WTC11 (cell line): ENCODE data around the gene ZNF3.

Experiments used
- CREB1 ChIP-seq: sonication (generic); formaldehyde crosslinking; IDR thresholded peaks from 2 replicates; pipeline ENCODE4 v1.8.0; 2023; ENCODE audit warnings: mild to moderate bottlenecking, missing genetic modification reagents
- CTCF ChIP-seq: fragments of 200-600 bp; IDR thresholded peaks from 2 replicates; pipeline ENCODE4 v1.8.0; 2022; ENCODE audit warnings: antibody characterized with exemption
- FOXJ3 ChIP-seq: sonication (generic); formaldehyde crosslinking; IDR thresholded peaks from 2 replicates; pipeline ENCODE4 v1.9.0; 2021; ENCODE audit warnings: missing genetic modification reagents, mild to moderate bottlenecking, borderline replicate concordance
- FOXP4 ChIP-seq: sonication (generic); formaldehyde crosslinking; IDR thresholded peaks from 2 replicates; pipeline ENCODE4 v1.8.0; 2022; ENCODE audit warnings: mild to moderate bottlenecking, missing genetic modification reagents
- HMGXB4 ChIP-seq: sonication (generic); formaldehyde crosslinking; IDR thresholded peaks from 2 replicates; pipeline ENCODE4 v1.8.1; 2023; ENCODE audit warnings: mild to moderate bottlenecking, moderate library complexity, missing genetic modification reagents
- IRF2 ChIP-seq: sonication (generic); formaldehyde crosslinking; IDR thresholded peaks from 2 replicates; pipeline ENCODE4 v1.8.0; 2022; ENCODE audit warnings: low read depth, missing genetic modification reagents, borderline replicate concordance
- NFYB ChIP-seq: sonication (generic); formaldehyde crosslinking; conservative IDR thresholded peaks from 2 replicates; pipeline ENCODE4 v1.8.0; 2022; ENCODE audit warnings: low read depth, missing genetic modification reagents
- PRDM15 ChIP-seq: sonication (generic); formaldehyde crosslinking; IDR thresholded peaks from 2 replicates; pipeline ENCODE4 v1.8.0; 2022; ENCODE audit warnings: missing genetic modification reagents
- SMAD3 ChIP-seq: sonication (generic); formaldehyde crosslinking; IDR thresholded peaks from 2 replicates; pipeline ENCODE4 v1.8.0; 2022; ENCODE audit warnings: missing genetic modification reagents, mild to moderate bottlenecking, borderline replicate concordance
- TEAD4 ChIP-seq: sonication (generic); formaldehyde crosslinking; IDR thresholded peaks from 2 replicates; pipeline ENCODE4 v1.8.0; 2022; ENCODE audit warnings: mild to moderate bottlenecking, missing genetic modification reagents
- ZNF281 ChIP-seq: sonication (generic); formaldehyde crosslinking; IDR thresholded peaks from 2 replicates; pipeline ENCODE4 v1.8.0; 2023; ENCODE audit warnings: mild to moderate bottlenecking, missing genetic modification reagents

GRCh38 chr7:100074841-100075240 is 6.7 kb downstream of the ZNF3 start:
- TF ChIP-seq CTCF: no peak
- TF ChIP-seq TEAD4 (CRISPR knock-in tag): no peak
- TF ChIP-seq CREB1 (CRISPR knock-in tag): no peak
- TF ChIP-seq IRF2 (CRISPR knock-in tag): no peak
- TF ChIP-seq ZNF281: no peak
- no peak for TF ChIP-seq NFYB (CRISPR knock-in tag)
- no peak for TF ChIP-seq FOXJ3
- TF ChIP-seq FOXP4 (CRISPR knock-in tag): no peak
- no peak for TF ChIP-seq SMAD3
- TF ChIP-seq HMGXB4 (CRISPR knock-in tag): no peak
- no peak for TF ChIP-seq PRDM15
